Activated T-cell treated with anti-CD3 and anti-CD28 coated beads, Interleukin-2, amount 50 U/mL, for 4 hours (primary cell): ENCODE data around the gene LRRTM4. TPM values are rescaled to one million over a fixed set of nuclear protein-coding genes. Genes with fewer than 3 reads are reported as not detected.
"Not testable (repeated sequence)": the region's sequence is repeated elsewhere in the genome, so short reads cannot be mapped to it uniquely, and the experiment has no call there.

Experiments
- ATAC-seq, 2 donors: fragments of 200-7000 bp; cut with Tn5 transposase; one replicate each; pipeline ENCODE4 v1.10.0; 2021
- DNase-seq: peaks from one replicate; pipeline ENCODE4 v3.0.0-alpha.2; 2020
- H3K27me3 Mint-ChIP-seq: one replicate; pipeline ENCODE4 v1.8.0; 2021; ENCODE audit warnings: low read depth, mixed read lengths
- H3K36me3 Mint-ChIP-seq: one replicate; pipeline ENCODE4 v1.8.0; 2022; ENCODE audit warnings: mixed read lengths; ENCODE audit not compliant: insufficient read depth
- H3K4me1 Mint-ChIP-seq: one replicate; pipeline ENCODE4 v1.8.0; 2021; ENCODE audit warnings: low read depth, mixed read lengths
- H3K4me3 Mint-ChIP-seq: one replicate; pipeline ENCODE4 v1.8.0; 2021; ENCODE audit warnings: mild to moderate bottlenecking, moderate library complexity, mixed read lengths
- H3K9me3 Mint-ChIP-seq: one replicate; pipeline ENCODE4 v1.8.0; 2021; ENCODE audit warnings: mixed read lengths
- total RNA-seq, 3 donors: library from RNA; stranded (reverse); gene quantifications; one replicate each; pipeline ENCODE4 v1.2.1, GENCODE V29; 2021

LRRTM4 gene
- total RNA-seq, 3 donors from 2014 or later: not detected

DNA sequence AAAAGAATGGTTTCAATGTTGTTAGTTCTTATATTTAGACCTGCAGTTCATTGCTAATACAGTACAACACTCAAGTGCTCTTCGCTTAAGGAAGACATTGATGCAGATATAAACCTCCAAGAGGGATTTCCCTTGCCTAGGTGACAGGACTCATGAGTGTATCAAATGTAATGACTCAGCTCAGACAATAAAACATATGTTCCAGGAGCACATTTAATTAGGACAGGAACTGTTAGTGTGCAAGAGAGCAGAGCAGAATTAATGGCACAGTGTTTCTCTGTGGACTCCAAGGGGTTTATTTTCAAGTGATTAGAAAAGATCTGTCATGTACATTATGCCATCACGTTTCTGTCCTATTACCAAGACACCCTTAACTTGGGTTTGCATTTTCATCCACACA is 375.0 kb downstream of the LRRTM4 start:
- ATAC-seq: no peak
- no peak for DNase-seq

DNA sequence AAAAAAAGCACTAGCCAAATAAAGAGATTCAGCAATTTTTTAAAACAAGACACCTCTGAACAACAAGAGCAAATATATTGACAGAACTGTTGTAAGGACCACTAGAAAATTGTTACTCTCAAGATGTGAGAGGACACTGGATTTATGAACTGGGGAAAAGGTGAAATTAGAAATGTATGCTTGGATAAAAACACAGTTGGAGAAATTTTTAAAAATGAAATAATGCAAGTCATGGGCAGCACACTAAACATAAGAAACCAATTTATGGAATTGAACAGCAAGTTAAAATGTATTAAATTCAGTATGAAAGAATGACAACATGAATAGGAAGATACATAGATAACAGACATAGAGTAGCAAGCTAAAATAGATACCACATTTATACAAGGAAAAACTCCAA is 377.4 kb downstream of the LRRTM4 start:
- no peaks in the 10 kb centered on the region for H3K36me3 Mint-ChIP-seq
- H3K9me3 Mint-ChIP-seq: peaks cover 5% of the 10 kb centered on the region
- ATAC-seq: no peak
- no peaks in the 10 kb centered on the region for H3K27me3 Mint-ChIP-seq
- no peaks in the 10 kb centered on the region for H3K4me1 Mint-ChIP-seq
- no peak for DNase-seq
- H3K4me3 Mint-ChIP-seq: no peak overlapping the region

More for the DNA sequence above, 375.0 kb downstream of the LRRTM4 start:
- Mint-ChIP-seq H3K4me3 (no peak overlapping the region), H3K4me1 (no peaks in the 10 kb centered on the region), H3K36me3 (no peaks in the 10 kb centered on the region), H3K9me3 (peaks cover 13% of the 10 kb centered on the region), H3K27me3 (no peaks in the 10 kb centered on the region)

DNA sequence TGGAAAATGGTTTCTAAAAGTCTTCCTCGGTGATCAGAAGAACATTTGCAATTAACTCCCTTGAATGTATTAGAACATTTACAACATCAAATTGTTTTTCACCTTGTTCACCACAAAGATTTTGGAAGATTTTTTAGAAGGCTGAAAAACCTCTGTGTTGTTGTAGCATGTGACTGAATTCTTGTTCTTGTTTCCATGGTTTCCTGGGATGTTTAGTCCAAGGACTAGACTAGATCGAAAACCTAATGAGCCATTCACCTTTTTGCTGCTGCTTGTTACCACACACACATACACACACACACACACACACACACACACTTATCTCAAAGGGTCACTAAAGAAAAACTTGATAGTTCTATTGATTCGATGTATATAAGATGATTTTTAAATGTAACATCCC is 380.0 kb downstream of the LRRTM4 start:
- no peak for ATAC-seq
- peaks cover 10% of the 10 kb centered on the region for H3K9me3 Mint-ChIP-seq
- no peaks in the 10 kb centered on the region for H3K36me3 Mint-ChIP-seq
- H3K27me3 Mint-ChIP-seq: no peaks in the 10 kb centered on the region
- no peak for DNase-seq
- H3K4me3 Mint-ChIP-seq: no peak overlapping the region
- H3K4me1 Mint-ChIP-seq: no peaks in the 10 kb centered on the region

DNA sequence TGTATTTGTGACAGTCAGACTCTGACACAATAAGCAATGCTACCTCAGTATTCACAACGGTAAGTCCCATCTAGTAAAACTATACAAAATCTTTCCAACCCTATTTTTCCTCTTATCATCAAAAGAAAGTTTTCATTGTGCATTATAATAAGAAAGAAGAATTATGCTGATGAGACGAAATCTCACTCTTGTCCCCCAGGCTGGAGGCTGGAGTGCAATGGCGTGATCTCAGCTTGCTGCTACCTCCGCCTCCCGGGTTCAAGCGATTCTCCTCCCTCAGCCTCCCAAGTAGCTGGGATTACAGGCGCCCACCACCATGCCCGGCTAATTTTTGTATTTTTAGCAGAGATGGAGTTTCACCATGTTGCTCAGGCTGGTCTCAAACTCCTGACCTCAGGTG is 393.7 kb downstream of the LRRTM4 start:
- not testable (repeated sequence) for ATAC-seq, H3K27me3 Mint-ChIP-seq, H3K36me3 Mint-ChIP-seq

DNA sequence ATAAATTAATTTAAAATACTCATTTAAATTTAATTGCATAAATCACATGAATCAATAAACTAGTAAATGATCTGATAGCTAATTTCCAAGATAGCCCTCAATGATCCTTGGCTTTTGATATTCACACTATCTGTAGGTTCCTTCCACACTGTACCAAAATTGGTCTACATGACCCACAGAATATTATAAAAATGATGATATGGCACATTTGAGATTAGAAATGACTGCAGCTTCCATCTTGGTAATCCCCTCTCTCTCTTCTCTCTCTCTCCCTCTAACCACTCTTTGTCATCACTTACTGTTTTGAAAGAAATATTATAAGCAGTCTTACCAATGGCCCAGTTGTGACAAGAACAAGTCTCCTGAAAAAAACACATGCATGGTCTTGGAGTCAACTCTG is 394.8 kb downstream of the LRRTM4 start:
- DNase-seq: no peak
- Mint-ChIP-seq H3K4me1 (no peaks in the 10 kb centered on the region), H3K4me3 (no peak overlapping the region), H3K36me3 (no peaks in the 10 kb centered on the region), H3K27me3 (no peaks in the 10 kb centered on the region), H3K9me3 (peaks cover 10% of the 10 kb centered on the region)
- ATAC-seq: no peak

More for the DNA sequence above, 393.7 kb downstream of the LRRTM4 start:
- not testable (repeated sequence) for H3K4me1 Mint-ChIP-seq, H3K4me3 Mint-ChIP-seq, DNase-seq
- peaks cover 18% of the 10 kb centered on the region for H3K9me3 Mint-ChIP-seq

DNA sequence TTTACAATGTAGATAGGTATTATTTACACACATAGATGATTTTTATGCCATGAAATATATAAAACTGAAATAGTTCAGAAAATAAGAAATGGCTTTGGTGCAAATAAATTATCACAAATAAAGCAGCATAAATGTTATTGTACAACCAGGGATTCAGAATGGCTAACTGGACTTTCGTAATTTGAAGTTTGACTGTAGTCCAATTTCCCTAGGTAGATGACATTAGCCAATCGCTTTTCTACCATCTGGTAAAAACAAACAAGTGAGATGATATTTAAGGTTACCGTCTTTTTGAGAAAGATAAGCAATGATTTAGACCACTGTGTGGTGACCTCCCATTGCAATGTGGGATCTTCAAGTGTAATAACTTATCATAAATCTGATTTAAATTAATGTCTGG is 400.7 kb downstream of the LRRTM4 start:
- H3K36me3 Mint-ChIP-seq: no peaks in the 10 kb centered on the region
- H3K4me1 Mint-ChIP-seq: no peaks in the 10 kb centered on the region
- DNase-seq: no peak
- H3K9me3 Mint-ChIP-seq: peaks cover 18% of the 10 kb centered on the region
- no peak overlapping the region for H3K4me3 Mint-ChIP-seq
- no peak for ATAC-seq
- no peaks in the 10 kb centered on the region for H3K27me3 Mint-ChIP-seq

DNA sequence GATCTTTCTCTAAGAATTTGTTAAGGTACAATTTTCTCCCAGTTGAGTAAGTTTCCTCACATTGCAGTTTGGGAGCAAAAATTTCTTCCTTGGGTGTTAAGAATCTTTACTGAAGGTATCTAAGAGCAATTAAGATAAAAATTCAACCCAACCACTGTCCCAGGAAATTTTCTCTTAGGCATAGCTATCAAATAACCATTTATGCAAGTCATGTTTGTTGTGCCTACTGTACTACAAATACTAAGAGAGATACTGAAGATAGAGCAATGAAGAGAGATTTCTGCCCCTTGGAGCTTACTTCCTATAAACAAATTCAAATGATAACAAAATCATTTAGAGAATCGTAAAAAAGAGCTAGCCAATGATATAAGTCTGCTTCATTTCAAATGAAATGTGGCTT is 402.8 kb downstream of the LRRTM4 start:
- Mint-ChIP-seq H3K9me3 (peaks cover 21% of the 10 kb centered on the region), H3K36me3 (no peaks in the 10 kb centered on the region), H3K4me1 (no peaks in the 10 kb centered on the region), H3K27me3 (no peaks in the 10 kb centered on the region), H3K4me3 (no peak overlapping the region)
- DNase-seq: no peak
- no peak for ATAC-seq

DNA sequence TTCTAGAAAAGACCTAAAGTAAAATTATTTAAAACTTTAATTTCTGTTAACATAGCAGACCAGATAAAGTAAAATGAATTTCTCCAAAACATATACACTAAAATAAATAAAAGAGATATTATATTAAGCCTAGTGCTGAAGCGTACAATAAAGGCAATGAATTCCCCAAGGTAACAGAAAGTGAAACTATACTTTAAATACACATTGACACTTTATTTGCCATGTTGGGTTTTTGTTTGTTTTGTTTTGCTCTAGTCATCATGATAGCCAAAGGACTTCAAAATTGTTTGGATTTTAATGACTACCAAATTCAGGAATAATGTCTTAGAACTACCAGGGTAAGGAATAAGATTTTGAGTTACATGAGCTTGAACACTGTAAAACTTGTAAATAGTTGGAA is 413.3 kb downstream of the LRRTM4 start:
- Mint-ChIP-seq H3K4me1 (no peaks in the 10 kb centered on the region), H3K9me3 (peaks cover 25% of the 10 kb centered on the region), H3K4me3 (no peak overlapping the region), H3K27me3 (no peaks in the 10 kb centered on the region), H3K36me3 (no peaks in the 10 kb centered on the region)
- no peak for DNase-seq
- ATAC-seq: no peak

DNA sequence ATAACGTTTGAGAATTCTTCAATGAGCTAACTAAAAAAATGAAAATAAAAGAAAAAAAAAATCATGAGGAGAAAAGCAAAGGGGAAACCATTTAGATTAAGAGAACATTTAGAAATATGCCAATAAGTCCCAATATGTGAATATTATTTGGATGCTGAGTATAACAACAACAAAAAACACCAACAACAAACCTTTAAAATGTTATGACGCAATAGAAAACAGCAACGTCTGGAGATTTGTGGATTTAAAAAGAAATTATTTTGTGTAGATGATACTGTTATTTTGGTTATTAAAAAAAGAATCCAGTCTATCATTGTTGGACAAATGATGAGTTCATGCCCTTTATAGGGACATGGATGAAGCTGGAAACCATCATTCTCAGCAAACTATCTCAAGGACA is 417.2 kb downstream of the LRRTM4 start:
- H3K36me3 Mint-ChIP-seq: no peaks in the 10 kb centered on the region

DNA sequence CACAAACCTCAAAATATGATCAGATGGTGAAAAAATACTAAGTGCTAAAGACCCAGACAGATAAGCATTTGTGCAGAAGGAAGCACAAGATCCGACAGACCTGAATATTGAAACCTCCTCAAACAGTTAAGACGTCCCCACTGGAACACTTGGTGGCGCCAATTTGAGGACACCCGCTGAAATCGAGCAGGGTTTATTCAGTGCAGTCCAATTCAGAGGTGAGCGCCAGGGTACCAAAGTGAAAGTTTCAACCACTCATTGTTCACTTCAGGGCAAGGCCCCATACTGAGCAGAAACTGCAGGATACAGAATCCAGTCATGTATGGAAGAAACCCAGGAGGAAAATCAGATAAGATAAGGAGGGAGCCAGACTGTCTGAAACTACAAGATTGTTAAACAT is 417.6 kb downstream of the LRRTM4 start:
- ATAC-seq (no peak), DNase-seq (no peak)
- Mint-ChIP-seq H3K4me3 (no peak overlapping the region), H3K4me1 (no peaks in the 10 kb centered on the region), H3K36me3 (no peaks in the 10 kb centered on the region), H3K9me3 (peaks cover 19% of the 10 kb centered on the region), H3K27me3 (no peaks in the 10 kb centered on the region)

More for the DNA sequence above, 417.2 kb downstream of the LRRTM4 start:
- Mint-ChIP-seq H3K27me3 (no peaks in the 10 kb centered on the region), H3K4me1 (no peaks in the 10 kb centered on the region), H3K9me3 (peaks cover 17% of the 10 kb centered on the region), H3K4me3 (no peak overlapping the region)
- DNase-seq: no peak
- no peak for ATAC-seq

DNA sequence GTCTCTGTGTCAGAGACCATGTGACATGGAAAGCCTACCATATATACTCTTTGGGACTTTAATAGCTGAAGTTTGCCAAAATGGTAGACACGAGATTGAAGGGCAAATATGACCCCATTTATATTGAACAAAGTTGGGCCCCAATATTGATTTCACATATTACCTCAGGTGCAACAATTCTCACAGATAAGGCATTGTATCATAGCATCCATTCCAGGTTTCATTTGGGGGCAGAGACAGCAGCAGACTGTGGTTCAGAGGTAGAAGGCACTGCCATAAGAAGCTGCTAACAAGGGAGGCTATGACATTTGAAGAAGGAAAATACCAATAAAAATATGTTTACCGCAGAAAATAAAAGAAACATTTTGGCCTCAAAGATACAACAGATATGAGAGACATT is 419.2 kb downstream of the LRRTM4 start:
- Mint-ChIP-seq H3K4me1 (no peaks in the 10 kb centered on the region), H3K36me3 (no peaks in the 10 kb centered on the region), H3K4me3 (no peak overlapping the region), H3K27me3 (no peaks in the 10 kb centered on the region), H3K9me3 (peaks cover 16% of the 10 kb centered on the region)
- no peak for DNase-seq
- ATAC-seq: no peak

DNA sequence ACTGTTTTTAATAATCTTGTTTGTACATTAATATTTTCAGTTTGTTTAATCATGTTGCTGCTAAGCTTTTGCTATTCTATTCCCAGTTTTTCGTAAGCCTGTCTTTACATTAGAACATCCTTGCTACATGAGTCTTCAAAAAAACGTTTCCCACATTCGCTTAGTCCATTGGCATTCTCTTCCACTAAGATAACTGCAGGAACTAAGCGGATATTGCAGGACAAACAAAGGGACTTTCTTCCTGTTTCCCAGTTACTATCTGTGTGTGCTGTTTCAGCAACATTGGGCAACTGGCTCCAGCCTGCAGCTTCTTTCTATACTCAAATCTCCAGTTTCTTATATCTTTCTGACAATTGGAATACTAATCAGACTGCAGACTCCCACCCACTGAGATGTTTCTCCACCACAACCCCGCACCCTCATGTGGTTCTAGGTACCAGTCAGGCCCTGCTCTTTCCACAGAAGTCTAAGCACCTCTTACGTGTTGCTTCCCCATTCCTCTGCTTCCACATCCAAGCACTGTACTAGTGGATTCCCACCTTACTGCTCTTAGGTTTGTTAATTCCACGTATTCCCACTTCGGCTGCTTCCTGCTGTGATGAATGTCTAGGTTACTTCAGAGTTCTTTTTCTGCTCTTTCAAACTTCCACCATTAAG is 420.3 kb downstream of the LRRTM4 start:
- no peak for DNase-seq
- Mint-ChIP-seq H3K27me3 (no peaks in the 10 kb centered on the region), H3K36me3 (no peaks in the 10 kb centered on the region), H3K4me1 (no peaks in the 10 kb centered on the region), H3K4me3 (no peak overlapping the region), H3K9me3 (peaks cover 19% of the 10 kb centered on the region)
- no peak for ATAC-seq

DNA sequence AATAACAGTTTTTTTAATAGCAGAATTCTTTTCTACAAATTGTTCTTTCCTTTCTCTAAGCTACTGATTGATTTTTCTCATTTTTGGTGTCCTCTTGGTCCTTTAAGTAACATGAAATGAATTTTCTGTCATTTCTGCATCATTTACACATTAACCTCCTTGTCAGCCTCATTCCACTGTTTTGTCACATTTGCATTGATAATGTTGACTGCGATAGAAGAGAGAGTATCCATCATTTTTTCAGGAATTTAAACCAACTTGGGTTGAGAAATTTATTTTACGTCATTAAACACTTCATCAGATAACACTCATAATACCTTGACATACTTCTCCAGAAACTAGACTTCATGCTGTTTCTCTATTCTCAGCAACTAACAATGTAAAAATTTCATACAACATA is 422.2 kb downstream of the LRRTM4 start:
- DNase-seq: no peak
- Mint-ChIP-seq H3K4me1 (no peaks in the 10 kb centered on the region), H3K27me3 (no peaks in the 10 kb centered on the region), H3K9me3 (peaks cover 15% of the 10 kb centered on the region), H3K4me3 (no peak overlapping the region), H3K36me3 (no peaks in the 10 kb centered on the region)
- ATAC-seq: no peak

DNA sequence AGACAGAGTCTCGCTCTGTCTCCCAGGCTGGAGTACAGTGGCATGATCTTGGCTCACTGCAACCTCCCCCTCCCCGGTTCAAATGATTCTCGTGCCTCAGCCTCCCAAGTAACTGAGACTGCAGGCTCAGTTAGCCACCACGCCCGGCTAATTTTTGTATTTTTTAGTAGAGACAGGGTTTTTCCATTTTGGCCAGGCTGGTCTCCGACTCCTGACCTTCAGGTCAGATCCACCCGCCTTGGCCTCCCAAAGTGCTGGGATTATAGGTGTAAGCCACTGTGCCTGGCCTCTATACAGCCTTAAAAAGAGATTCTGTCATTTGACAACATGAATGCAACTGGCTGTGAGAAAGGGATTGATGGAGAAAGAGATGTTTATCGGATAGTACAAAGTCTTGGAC is 426.7 kb downstream of the LRRTM4 start:
- ATAC-seq, H3K4me1 Mint-ChIP-seq, H3K36me3 Mint-ChIP-seq, H3K27me3 Mint-ChIP-seq, H3K4me3 Mint-ChIP-seq, DNase-seq: not testable (repeated sequence)
- peaks cover 13% of the 10 kb centered on the region for H3K9me3 Mint-ChIP-seq

DNA sequence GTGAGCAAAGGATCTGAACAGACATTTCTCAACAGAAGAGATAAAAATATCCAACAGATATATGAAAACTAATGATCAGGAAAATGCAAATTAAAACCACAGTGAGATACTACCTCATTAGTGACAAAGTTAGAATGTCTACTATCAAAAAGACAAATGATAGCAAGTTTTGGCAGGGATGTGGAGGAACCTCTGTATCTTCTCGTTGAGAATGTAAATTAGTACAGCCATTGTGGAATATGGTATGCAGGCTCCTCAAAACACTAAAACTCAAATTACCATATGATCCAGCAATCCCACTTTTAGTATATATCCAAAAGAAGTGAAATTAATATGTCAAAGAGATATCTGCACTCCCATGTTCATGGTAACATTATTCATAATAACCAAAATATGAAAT is 427.1 kb downstream of the LRRTM4 start:
- ATAC-seq: no peak
- no peaks in the 10 kb centered on the region for H3K27me3 Mint-ChIP-seq
- no peak for DNase-seq
- H3K9me3 Mint-ChIP-seq: peaks cover 17% of the 10 kb centered on the region
- no peaks in the 10 kb centered on the region for H3K4me1 Mint-ChIP-seq
- no peak overlapping the region for H3K4me3 Mint-ChIP-seq
- H3K36me3 Mint-ChIP-seq: no peaks in the 10 kb centered on the region

DNA sequence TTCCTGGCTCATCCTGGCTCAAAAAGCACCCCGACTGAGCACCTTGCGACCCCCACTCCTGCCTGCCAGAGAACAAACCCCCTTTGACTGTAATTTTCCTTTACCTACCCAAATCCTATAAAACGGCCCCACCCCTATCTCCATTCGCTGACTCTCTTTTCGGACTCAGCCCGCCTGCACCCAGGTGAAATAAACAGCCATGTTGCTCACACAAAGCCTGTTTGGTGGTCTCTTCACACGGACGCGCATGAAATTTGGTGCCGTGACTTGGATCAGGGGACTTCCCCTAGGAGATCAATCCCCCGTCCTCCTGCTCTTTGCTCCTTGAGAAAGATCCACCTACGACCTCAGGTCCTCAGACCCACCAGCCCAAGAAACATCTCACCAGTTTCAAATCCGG is 433.8 kb downstream of the LRRTM4 start:
- not testable (repeated sequence) for H3K4me3 Mint-ChIP-seq, H3K36me3 Mint-ChIP-seq, H3K27me3 Mint-ChIP-seq, H3K4me1 Mint-ChIP-seq, DNase-seq, ATAC-seq
- H3K9me3 Mint-ChIP-seq: peaks cover 12% of the 10 kb centered on the region
